22Rv1 (cell line): Measurements from ENCODE around the gene DTD1.

Experiments used
- ZFX ChIP-seq: fragments of 450-650 bp; IDR thresholded peaks from 2 replicates; pipeline ENCODE4 v1.6.1; 2017; ENCODE audit warnings: antibody characterized with exemption, borderline replicate concordance
- TF ChIP-seq, protein P1 (sequence below): fragments of 450-650 bp; IDR thresholded peaks from 2 replicates; pipeline ENCODE4 v1.5.1; 2017; ENCODE audit warnings: mild to moderate bottlenecking

DNA sequence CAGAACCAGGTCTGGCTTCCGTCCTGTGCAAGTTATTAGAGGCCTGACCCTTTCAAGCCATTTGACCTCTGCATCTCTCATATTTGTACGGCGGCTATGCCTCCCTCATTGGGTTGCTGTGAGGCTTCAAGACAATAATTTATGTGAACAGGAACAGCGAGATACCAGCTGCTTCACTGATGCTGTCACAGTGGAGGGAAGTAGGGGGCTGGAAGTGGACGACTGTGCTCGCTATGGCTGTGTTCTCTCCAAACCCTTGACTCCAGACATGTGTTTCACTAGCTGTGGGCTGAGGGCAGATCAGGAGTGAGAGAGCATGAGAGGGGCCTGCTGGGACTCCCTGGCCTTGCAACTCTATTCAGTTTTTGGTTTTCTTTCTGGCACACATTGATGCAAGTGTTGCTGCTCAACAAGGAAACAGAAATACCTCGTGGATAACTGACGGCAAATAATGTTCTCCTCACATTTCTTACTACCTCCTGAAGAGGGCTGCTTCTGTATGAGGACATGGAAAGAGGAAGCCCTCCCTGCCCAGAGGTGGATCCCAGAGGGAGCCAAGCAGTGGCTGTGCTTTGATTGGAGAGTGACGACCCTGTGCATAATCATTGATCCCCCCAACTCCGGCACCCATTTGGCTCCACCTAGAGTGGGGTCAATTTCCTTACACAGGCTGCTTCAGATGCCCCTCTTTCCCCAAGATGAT is 191.0 kb downstream of the DTD1 start:
- TF ChIP-seq, protein P1, sequence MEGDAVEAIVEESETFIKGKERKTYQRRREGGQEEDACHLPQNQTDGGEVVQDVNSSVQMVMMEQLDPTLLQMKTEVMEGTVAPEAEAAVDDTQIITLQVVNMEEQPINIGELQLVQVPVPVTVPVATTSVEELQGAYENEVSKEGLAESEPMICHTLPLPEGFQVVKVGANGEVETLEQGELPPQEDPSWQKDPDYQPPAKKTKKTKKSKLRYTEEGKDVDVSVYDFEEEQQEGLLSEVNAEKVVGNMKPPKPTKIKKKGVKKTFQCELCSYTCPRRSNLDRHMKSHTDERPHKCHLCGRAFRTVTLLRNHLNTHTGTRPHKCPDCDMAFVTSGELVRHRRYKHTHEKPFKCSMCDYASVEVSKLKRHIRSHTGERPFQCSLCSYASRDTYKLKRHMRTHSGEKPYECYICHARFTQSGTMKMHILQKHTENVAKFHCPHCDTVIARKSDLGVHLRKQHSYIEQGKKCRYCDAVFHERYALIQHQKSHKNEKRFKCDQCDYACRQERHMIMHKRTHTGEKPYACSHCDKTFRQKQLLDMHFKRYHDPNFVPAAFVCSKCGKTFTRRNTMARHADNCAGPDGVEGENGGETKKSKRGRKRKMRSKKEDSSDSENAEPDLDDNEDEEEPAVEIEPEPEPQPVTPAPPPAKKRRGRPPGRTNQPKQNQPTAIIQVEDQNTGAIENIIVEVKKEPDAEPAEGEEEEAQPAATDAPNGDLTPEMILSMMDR, result no peak
- no peak for TF ChIP-seq ZFX
